Aortic smooth muscle cell (primary cell): ENCODE data around the gene IRF4. TPM values are rescaled to one million over a fixed set of nuclear protein-coding genes. Genes with fewer than 3 reads are reported as not detected.

ENCODE experiments used
- total RNA-seq: library from RNA; depleted of rRNA; stranded (reverse); fragments of >200 nt; gene quantifications from 2 replicates; pipeline ENCODE4 v1.2.3, GENCODE V29; 2014

IRF4 gene
- total RNA-seq, result under 0.01 TPM in 1 of 2 replicates, not detected in the other

GRCh38 chr6:391559-392440 lies at the start of gene IRF4:
Gene IRF4 (plus strand): TSS chr6:391752. CDS start chr6:393153, 1,401 bp downstream.

Other genes starting within 250 kb of the IRF4 start
- 18.4 and 19.6 TPM in 2 replicates for gene DUSP22, start 99.3 kb upstream of the IRF4 start, total RNA-seq